GM12878 (cell line): ENCODE data around the gene SH3BP5. TPM values are rescaled to one million over a fixed set of nuclear protein-coding genes. Genes with fewer than 3 reads are reported as not detected.

Experiments
- ATAC-seq: fragments of 200-7000 bp; cut with Tn5 transposase; 3 replicates; pipeline ENCODE4 v1.9.1; 2020; ENCODE audit warnings: mild to moderate bottlenecking, moderate library complexity
- BruUV-seq: library from RNA; stranded (reverse); fragments of 400-500 nt; replicated peaks from 2 replicates; lab custom pipeline; 2021; lab: Mats Ljungman, UMichigan
- CTCF ChIA-PET: fragments of 300-600 bp; sonication (Branson Sonifier 250); formaldehyde crosslinking; extraction: SDS; loops from one replicate; lab custom pipeline; 2021; ENCODE audit warnings: inconsistent platforms; lab: Yijun Ruan, JAX
- POLR2A ChIA-PET: fragments of 350-600 bp; formaldehyde crosslinking; extraction: SDS; loops from one replicate; lab custom pipeline; 2021; ENCODE audit warnings: inconsistent platforms; lab: Charles Lee
- RAD21 ChIA-PET: fragments of 300-600 bp; sonication (Branson Sonifier 250); formaldehyde crosslinking; loops from one replicate; lab custom pipeline; 2023; ENCODE audit warnings: antibody characterized with exemption; ENCODE audit not compliant: unreplicated experiment; lab: Charles Lee
- SMC1A ChIA-PET: fragments of 300-600 bp; sonication (Branson Sonifier 250); formaldehyde crosslinking; loops from one replicate; lab custom pipeline; 2023; ENCODE audit not compliant: unreplicated experiment, uncharacterized antibody; lab: Charles Lee
- DNase-seq: peaks from one replicate; pipeline ENCODE4 v3.0.0-alpha.2; 2011; ENCODE audit warnings: low read depth, low spot score
- FAIRE-seq: peaks from 3 replicates; lab custom pipeline; 2011; peaks lifted over from hg19 to GRCh38; lab: Jason Lieb, UNC
- H2AFZ ChIP-seq: 2 replicates; pipeline ENCODE4 v1.6.0; 2011; ENCODE audit warnings: low read depth, low read length, control low read depth; ENCODE audit not compliant: control insufficient read depth
- H3K27ac ChIP-seq: 2 replicates; pipeline ENCODE4 v1.5.1; 2011; ENCODE audit warnings: control low read depth; ENCODE audit not compliant: control insufficient read depth, insufficient read depth
- H3K27me3 ChIP-seq, 2 experiments: replicated peaks in 1 of 2; 2 replicates each; pipeline versions ENCODE4 v1.6.0 to v1.6.1; 2011; ENCODE audit warnings: low read length in 1 of 2; ENCODE audit not compliant: control insufficient read depth in 2 of 2, insufficient read depth in 2 of 2
- H3K36me3 ChIP-seq, 2 experiments: 2 replicates each; pipeline ENCODE4 v1.5.1; 2011; ENCODE audit warnings: low read length in 1 of 2; ENCODE audit not compliant: control insufficient read depth in 2 of 2, insufficient read depth in 2 of 2
- H3K4me1 ChIP-seq: 2 replicates; pipeline ENCODE4 v1.6.1; 2011; ENCODE audit warnings: mild to moderate bottlenecking, low read length, moderate library complexity, mixed read lengths; ENCODE audit not compliant: control insufficient read depth, insufficient read depth
- H3K4me2 ChIP-seq: 2 replicates; pipeline ENCODE4 v1.6.0; 2011; ENCODE audit warnings: control low read depth; ENCODE audit not compliant: control insufficient read depth, insufficient read depth
- H3K4me3 ChIP-seq: fragments of 200-600 bp; sonication (generic); 2 replicates; pipeline ENCODE4 v1.5.1; 2016
- H3K79me2 ChIP-seq: 2 replicates; pipeline ENCODE4 v1.6.0; 2011; ENCODE audit warnings: low read length; ENCODE audit not compliant: control insufficient read depth, insufficient read depth
- H3K9ac ChIP-seq: 2 replicates; pipeline ENCODE4 v1.8.0; 2011; ENCODE audit warnings: low read length, control low read depth, mixed read lengths; ENCODE audit not compliant: control insufficient read depth, insufficient read depth
- H3K9me3 ChIP-seq: replicated peaks from 3 replicates; pipeline ENCODE4 v1.5.1; 2011; ENCODE audit warnings: mild to moderate bottlenecking, low read length; ENCODE audit not compliant: control insufficient read depth, insufficient read depth
- H4K20me1 ChIP-seq: 2 replicates; pipeline ENCODE4 v1.6.0; 2011; ENCODE audit not compliant: control insufficient read depth, insufficient read depth
- NR2C2 ChIP-seq: IDR thresholded peaks from 2 replicates; pipeline ENCODE4 v1.6.1; 2011; ENCODE audit warnings: borderline replicate concordance, low read depth; ENCODE audit not compliant: control insufficient read depth, insufficient read length
- SPI1 ChIP-seq: IDR thresholded peaks from 2 replicates; pipeline ENCODE4 v1.6.1; 2011; ENCODE audit warnings: low read depth, mild to moderate bottlenecking, low read length, moderate library complexity, borderline replicate concordance; ENCODE audit not compliant: insufficient read depth
- WRNIP1 ChIP-seq: IDR thresholded peaks from 2 replicates; pipeline ENCODE4 v1.6.1; 2011; ENCODE audit warnings: low read depth, low read length, improper control_type of control experiment, borderline replicate concordance
- ZNF592 ChIP-seq: fragments of 450-650 bp; IDR thresholded peaks from 2 replicates; pipeline ENCODE4 v1.6.1; 2017; ENCODE audit warnings: mild to moderate bottlenecking, moderate library complexity
- ZNF687 ChIP-seq: fragments of 450-650 bp; IDR thresholded peaks from 2 replicates; pipeline ENCODE4 v1.6.1; 2017; ENCODE audit warnings: mild to moderate bottlenecking, moderate library complexity
- WGBS: methylation state at CpG from one replicate; pipeline ENCODE4 v1.1.6; 2016; ENCODE audit warnings: low lambda C conversion rate; ENCODE audit not compliant: insufficient replicate concordance, insufficient coverage; ENCODE audit errors: missing lambda C conversion rate; 5-methylcytosine and 5-hydroxymethylcytosine counted together
- in situ Hi-C: fragments of 300-500 bp; cut with MboI; formaldehyde crosslinking; loops from 9 replicates; pipeline ENCODE4 v1.14.3; 2018; ENCODE audit warnings: mixed read lengths
- intact Hi-C: fragments of 100-400 bp; cut with micrococcal nuclease; formaldehyde crosslinking; loops from one replicate; pipeline ENCODE4 v1.14.2; 2022; ENCODE audit not compliant: unreplicated experiment
- polyA plus RNA-seq, 11 experiments: library from polyadenylated mRNA; depleted of rRNA in 4 of 11; unstranded in 6 of 11; stranded (reverse) in 5 of 11; fragments of >200 nt; fragmentation: Nextera tagmentation in 4 of 11; fragmentation: Illumina TruSeq in 1 of 11; extraction: Ambion mirVana in 4 of 11; extraction: Trizol in 1 of 11; gene quantifications; 1 replicate in 1 of 11; 2 replicates in 10 of 11; pipeline versions ENCODE4 v1.2.1 to v1.2.3, GENCODE V29; 2011 to 2016; ENCODE audit warnings: inconsistent platforms in 2 of 11, missing spikeins in 2 of 11, low read depth in 1 of 11
- total RNA-seq, 4 experiments: library from RNA; depleted of rRNA in 3 of 4; stranded (reverse); fragments of >200 nt in 3 of 4; fragmentation: Illumina TruSeq in 1 of 4; extraction: Trizol in 1 of 4; gene quantifications; 2 replicates each; pipeline versions ENCODE4 v1.2.1 to v1.2.3, GENCODE V29; 2013 to 2021
- TF ChIP-seq, protein P1 (sequence below), 3 experiments: IDR thresholded peaks in 2 of 3; conservative IDR thresholded peaks in 1 of 3; 2 replicates each; pipeline ENCODE4 v1.5.1; 2011; ENCODE audit warnings: low read depth in 3 of 3, low read length in 3 of 3, mild to moderate bottlenecking in 3 of 3, control low read depth in 2 of 3, moderate library complexity in 2 of 3, inconsistent platforms in 1 of 3, mixed read lengths in 1 of 3; ENCODE audit not compliant: control insufficient read depth in 2 of 3, insufficient read depth in 1 of 3; ENCODE audit errors: extremely low read depth in 1 of 3

SH3BP5 gene
- total and polyA plus RNA-seq, 10 of the 15 experiments (the other 5 are each of a cell fraction or from before 2014, with no cell fraction given): 14.9 to 87.5 (median 43.7) TPM

DNA sequence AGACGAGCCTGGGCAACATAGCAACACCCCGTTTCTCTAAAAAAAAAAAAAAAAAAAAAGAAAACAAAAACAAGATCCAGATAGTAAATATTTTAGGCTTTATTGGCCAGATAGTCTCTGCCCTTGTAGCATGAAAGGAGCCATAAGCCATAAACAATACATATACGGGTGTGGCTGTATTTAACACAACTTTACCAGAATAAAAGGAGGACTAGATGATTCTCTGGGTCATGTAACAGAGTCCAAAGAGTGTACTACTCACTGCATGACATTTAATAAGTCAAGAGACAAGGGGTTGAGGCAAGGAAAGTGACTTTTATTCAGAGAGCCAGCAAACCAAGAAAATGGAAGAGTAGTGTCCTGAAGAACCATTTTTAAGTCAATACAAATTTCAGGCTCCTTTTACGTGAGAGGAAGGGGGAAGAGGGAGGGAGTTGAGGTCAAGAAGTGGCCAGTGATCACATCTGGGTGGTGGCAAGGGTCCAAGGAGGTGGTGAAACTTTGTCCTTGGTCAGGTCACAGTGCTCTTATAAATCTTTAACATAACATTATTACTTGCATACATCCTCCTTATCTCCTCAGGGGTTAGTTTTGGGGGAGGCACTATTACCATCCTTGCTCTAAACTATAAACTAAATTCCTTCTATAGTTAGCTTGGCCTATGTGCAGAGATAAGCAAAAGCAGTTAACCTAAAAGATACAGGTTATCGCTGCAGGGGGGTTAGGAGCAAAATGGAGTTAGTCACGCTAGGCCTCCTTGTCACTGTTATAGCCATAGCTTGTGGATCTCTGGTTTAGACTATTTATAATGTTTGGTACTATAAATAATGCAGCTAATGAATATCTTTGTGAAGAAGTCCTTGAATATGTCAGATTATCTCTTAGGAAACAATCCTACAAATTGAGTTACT lies 48.8 kb upstream of the SH3BP5 start:
- Histone ChIP-seq H2AFZ (no peak overlapping the region), H3K27ac (peak overlapping the region; percentile 4; the same call in 1 of the 2 replicates), H4K20me1 (no peaks in the 10 kb centered on the region), H3K79me2 (no peaks in the 10 kb centered on the region)
- ChIA-PET SMC1A (interaction anchor here (0.6 to 7.0 kb wide), 15 partner anchors 14 to 123 kb away, joined by 3 to 136 read pairs (median 4); no protein-coding TSS in a partner anchor), CTCF (interaction anchor here (0.6 to 11.0 kb wide), 15 partner anchors 18 to 1135 kb away, joined by 3 to 228 read pairs (median 5); partner anchors contain the start of genes CAPN7 and SH3BP5)
- DNase-seq: no peak
- TF ChIP-seq, protein P1, sequence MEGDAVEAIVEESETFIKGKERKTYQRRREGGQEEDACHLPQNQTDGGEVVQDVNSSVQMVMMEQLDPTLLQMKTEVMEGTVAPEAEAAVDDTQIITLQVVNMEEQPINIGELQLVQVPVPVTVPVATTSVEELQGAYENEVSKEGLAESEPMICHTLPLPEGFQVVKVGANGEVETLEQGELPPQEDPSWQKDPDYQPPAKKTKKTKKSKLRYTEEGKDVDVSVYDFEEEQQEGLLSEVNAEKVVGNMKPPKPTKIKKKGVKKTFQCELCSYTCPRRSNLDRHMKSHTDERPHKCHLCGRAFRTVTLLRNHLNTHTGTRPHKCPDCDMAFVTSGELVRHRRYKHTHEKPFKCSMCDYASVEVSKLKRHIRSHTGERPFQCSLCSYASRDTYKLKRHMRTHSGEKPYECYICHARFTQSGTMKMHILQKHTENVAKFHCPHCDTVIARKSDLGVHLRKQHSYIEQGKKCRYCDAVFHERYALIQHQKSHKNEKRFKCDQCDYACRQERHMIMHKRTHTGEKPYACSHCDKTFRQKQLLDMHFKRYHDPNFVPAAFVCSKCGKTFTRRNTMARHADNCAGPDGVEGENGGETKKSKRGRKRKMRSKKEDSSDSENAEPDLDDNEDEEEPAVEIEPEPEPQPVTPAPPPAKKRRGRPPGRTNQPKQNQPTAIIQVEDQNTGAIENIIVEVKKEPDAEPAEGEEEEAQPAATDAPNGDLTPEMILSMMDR (IDR thresholded peaks at IDR 0.05 in 2 of 3, conservative IDR thresholded peaks at IDR 0.05 in 1 of 3; ENCODE audit: control insufficient read depth in 2 of 3, extremely low read depth in 1 of 3, insufficient read depth in 1 of 3, low read depth in 3 of 3, low read length in 3 of 3): no peak
- peak; percentile 95 for TF ChIP-seq ZNF592
- TF ChIP-seq NR2C2: no peak
- TF ChIP-seq ZNF687: peak; percentile 78
- no peak for TF ChIP-seq WRNIP1
- TF ChIP-seq SPI1: peak; percentile 48; the same call in 1 of the 2 replicates
- TF ChIP-seq, all 136 proteins: peak for 3
- H3K9me3 ChIP-seq: peaks cover 5% of the 10 kb centered on the region
- no peaks in the 10 kb centered on the region for H3K36me3 ChIP-seq
- no peak overlapping the region for H3K4me3 ChIP-seq
- no TSS peak for BruUV-seq
- H3K4me1 ChIP-seq: peaks cover 42% of the 10 kb centered on the region
- ChIA-PET RAD21 (interaction anchor here (0.6 to 7.8 kb wide), 8 partner anchors 20 to 179 kb away, joined by 3 to 137 read pairs (median 4); partner anchors contain the start of gene SH3BP5), POLR2A (interaction anchor here (0.6 to 2.6 kb wide), 4 partner anchors 37 to 113 kb away, joined by 3 to 12 read pairs (median 7); no protein-coding TSS in a partner anchor)
- FAIRE-seq (no peak), ATAC-seq (no peak)
- in situ Hi-C loops: loop anchor here (5.0 kb wide), 1 partner anchor 114 kb away; no protein-coding TSS in a partner anchor
- H3K27me3 ChIP-seq: no peaks in the 10 kb centered on the region
- intact Hi-C loops: no loop called here
- H3K9ac ChIP-seq: no peak overlapping the region
- no peak overlapping the region for H3K4me2 ChIP-seq
- 84% methylated on average over 4 of the region's 6 CpGs for WGBS
